Measurements from ENCODE around the gene S100A6. TPM values are rescaled to one million over a fixed set of nuclear protein-coding genes. Genes with fewer than 3 reads are reported as not detected.

The S100A6 gene
- total RNA-seq, 2 donors from 2014 or later = 367 to 608 TPM

DNA sequence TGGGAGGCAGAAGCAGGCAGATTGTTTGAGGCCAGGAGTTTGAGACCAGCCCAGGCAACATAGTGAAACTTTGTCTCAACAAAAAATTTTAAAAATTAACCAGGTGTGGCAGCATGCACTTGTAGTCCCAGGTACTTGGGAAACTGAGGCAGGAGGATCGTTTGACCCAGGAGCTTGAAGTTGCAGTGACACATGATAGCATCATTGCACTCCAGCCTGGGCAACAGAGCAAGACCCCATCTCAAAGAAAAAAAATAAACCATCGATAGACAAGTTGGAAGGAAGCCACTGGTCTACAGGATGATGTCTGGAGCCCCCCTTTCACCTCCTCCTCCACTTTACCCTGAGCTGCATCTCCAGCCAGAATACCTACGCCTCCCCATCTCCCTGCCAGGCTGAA lies 16.5 kb downstream of the S100A6 start:
- Histone ChIP-seq H3K4me1 (ENCODE audit: control insufficient read depth in 1 of 2, low read depth in 2 of 2) (peaks cover 4 to 6% of the 10 kb centered on the region in 2 donors), H3K36me3 (no peaks in the 10 kb centered on the region), H3K27ac (no peak overlapping the region), H3K4me3 (no peak overlapping the region), H3K9me3 (no peaks in the 10 kb centered on the region), H3K27me3 (replicated peaks; ENCODE audit: insufficient read depth) (no peaks in the 10 kb centered on the region)
- TF ChIP-seq, protein P1, sequence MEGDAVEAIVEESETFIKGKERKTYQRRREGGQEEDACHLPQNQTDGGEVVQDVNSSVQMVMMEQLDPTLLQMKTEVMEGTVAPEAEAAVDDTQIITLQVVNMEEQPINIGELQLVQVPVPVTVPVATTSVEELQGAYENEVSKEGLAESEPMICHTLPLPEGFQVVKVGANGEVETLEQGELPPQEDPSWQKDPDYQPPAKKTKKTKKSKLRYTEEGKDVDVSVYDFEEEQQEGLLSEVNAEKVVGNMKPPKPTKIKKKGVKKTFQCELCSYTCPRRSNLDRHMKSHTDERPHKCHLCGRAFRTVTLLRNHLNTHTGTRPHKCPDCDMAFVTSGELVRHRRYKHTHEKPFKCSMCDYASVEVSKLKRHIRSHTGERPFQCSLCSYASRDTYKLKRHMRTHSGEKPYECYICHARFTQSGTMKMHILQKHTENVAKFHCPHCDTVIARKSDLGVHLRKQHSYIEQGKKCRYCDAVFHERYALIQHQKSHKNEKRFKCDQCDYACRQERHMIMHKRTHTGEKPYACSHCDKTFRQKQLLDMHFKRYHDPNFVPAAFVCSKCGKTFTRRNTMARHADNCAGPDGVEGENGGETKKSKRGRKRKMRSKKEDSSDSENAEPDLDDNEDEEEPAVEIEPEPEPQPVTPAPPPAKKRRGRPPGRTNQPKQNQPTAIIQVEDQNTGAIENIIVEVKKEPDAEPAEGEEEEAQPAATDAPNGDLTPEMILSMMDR (IDR thresholded peaks at IDR 0.05) = no peak
- ATAC-seq (ENCODE audit: insufficient number of reproducible peaks, low FRiP score, low read depth) = no peak
- no peak for DNase-seq (ENCODE audit: low spot score)

DNA sequence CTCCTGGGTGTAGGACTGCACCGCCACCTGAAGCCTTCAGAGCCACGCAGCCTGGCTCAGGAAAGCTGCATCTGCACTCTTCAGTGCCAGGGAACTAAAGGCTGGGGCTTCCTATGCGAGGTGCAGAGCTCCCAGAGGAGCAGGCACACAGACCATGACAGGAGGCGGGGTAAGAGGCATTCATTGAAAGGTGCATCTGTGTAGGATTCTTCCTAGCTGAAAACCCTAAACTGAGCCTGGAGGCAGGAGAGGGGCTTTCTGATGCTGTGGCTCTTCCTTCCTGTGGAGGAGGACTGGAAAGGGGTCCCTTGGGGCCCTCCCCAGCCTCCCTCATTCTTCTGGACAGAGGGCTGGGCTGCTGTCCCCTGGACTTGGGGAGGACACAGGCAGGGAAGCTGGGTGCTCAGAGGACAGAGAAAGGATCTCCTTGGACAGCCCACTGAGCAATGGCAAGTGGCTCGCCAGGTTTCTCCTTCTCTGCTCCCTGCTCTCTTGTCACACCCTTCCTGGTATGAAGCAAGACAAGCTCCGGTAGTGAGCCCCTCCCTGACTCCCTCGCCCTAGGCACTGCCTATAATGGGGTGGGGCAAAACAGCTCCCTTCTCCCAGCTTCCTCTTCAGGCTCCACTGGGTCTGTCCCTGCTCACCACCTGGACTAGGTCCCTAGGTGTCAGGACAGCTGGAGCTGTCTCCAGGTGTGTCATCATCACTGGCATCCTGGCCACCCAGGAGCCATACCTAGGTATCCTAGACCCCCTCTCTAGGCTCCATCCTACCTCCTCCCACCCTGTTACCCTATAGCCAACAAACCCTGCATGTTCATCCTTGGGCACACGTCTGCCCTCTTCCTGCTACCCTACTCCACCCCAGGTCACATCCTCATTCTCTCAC lies 20.0 kb downstream of the S100A6 start:
- ATAC-seq (ENCODE audit: insufficient number of reproducible peaks, low FRiP score, low read depth) (no peak), DNase-seq (ENCODE audit: low spot score) (no peak)
- no peaks in the 10 kb centered on the region for H3K9me3 ChIP-seq
- H3K27me3 ChIP-seq (replicated peaks; ENCODE audit: insufficient read depth) = no peaks in the 10 kb centered on the region
- TF ChIP-seq, protein P1 (IDR thresholded peaks at IDR 0.05) = no peak
- no peaks in the 10 kb centered on the region for H3K36me3 ChIP-seq
- H3K27ac ChIP-seq = no peak overlapping the region
- H3K4me1 ChIP-seq (ENCODE audit: control insufficient read depth in 1 of 2, low read depth in 2 of 2) = peaks cover 4 to 11% of the 10 kb centered on the region in 2 donors
- no peak overlapping the region for H3K4me3 ChIP-seq

DNA sequence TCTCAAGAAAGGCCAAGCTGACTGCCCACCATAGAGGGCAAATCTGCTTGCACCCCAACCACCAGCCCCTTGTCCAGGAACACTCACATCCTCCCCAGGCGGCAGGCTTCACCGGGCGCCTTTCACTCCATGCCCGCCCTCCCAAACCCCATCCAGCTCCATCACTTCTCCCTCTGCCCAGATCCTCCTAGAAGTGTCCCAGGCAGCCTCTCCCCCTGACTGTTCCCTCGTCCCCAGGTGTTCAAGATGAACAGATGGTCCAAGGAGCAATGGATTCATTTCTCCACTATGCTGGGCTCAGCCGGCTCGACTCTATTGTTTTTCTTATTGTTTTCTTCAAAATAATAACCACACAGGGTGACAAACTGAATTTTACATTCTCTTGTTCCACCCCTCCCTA lies 22.1 kb downstream of the S100A6 start:
- Histone ChIP-seq H3K4me3 (no peak overlapping the region), H3K27me3 (replicated peaks; ENCODE audit: insufficient read depth) (no peaks in the 10 kb centered on the region)
- no peak for DNase-seq (ENCODE audit: low spot score)

DNA sequence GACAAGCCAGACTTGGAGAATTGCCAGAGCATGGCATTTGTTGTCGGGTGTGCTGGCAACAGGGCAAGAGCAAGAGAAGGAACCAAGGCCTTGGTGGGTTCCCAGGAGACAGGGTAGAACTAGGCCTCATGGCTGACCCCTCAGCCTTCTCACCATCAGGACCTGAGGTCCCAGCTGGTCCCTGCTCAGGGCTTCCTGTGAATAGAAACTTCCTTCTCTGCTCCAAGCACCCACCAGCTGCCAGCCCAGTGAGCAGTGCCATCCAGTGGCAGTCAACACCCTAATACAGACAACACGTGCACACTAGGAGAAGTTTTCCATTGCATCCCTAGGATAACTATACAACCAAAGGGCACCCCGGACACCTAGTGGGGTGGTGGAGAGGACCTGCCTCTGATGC lies 22.8 kb downstream of the S100A6 start:
- Histone ChIP-seq H3K4me1 (ENCODE audit: control insufficient read depth in 1 of 2, low read depth in 2 of 2) (peaks cover 0 to 13% of the 10 kb centered on the region in 2 donors), H3K27ac (no peak overlapping the region), H3K4me3 (no peak overlapping the region), H3K27me3 (replicated peaks; ENCODE audit: insufficient read depth) (no peaks in the 10 kb centered on the region), H3K9me3 (no peaks in the 10 kb centered on the region), H3K36me3 (no peaks in the 10 kb centered on the region)
- TF ChIP-seq, protein P1 (IDR thresholded peaks at IDR 0.05) = no peak
- DNase-seq (ENCODE audit: low spot score) (no peak), ATAC-seq (ENCODE audit: insufficient number of reproducible peaks, low FRiP score, low read depth) (no peak)

More for the DNA sequence above, 22.1 kb downstream of the S100A6 start:
- no peak for ATAC-seq (ENCODE audit: insufficient number of reproducible peaks, low FRiP score, low read depth)
- Histone ChIP-seq H3K27ac (no peak overlapping the region), H3K36me3 (no peaks in the 10 kb centered on the region), H3K4me1 (ENCODE audit: control insufficient read depth in 1 of 2, low read depth in 2 of 2) (peaks cover 4 to 16% of the 10 kb centered on the region in 2 donors), H3K9me3 (no peaks in the 10 kb centered on the region)
- TF ChIP-seq, protein P1 (IDR thresholded peaks at IDR 0.05) = no peak

DNA sequence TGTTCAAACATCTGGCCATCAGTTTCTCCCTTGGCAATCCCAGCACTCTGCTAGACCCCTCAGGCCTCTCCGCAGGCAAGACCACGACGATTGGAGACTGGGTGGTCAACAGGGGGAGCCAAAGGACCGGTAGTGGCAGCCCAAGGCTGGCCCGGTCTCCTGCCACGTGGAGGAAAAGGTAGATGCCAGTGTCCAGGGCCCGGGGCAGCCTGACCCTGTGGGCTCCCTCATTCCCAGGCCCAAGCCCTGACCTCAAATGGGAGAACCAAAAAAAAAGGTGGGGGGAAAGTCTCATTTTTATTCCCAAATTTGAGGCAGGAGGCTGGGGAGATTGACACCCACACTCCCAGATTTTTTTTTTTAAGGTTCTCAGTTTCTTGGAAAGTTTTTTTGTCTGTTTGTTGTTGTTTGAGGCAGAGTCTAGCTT lies 24.8 kb downstream of the S100A6 start:
- Histone ChIP-seq H3K9me3 (no peaks in the 10 kb centered on the region), H3K4me3 (no peak overlapping the region), H3K27ac (no peak overlapping the region), H3K27me3 (replicated peaks; ENCODE audit: insufficient read depth) (no peaks in the 10 kb centered on the region), H3K4me1 (ENCODE audit: control insufficient read depth in 1 of 2, low read depth in 2 of 2) (peaks cover 16 to 33% of the 10 kb centered on the region in 2 donors), H3K36me3 (no peaks in the 10 kb centered on the region)
- TF ChIP-seq, protein P1 (IDR thresholded peaks at IDR 0.05) = peak; percentile 89
- ATAC-seq (ENCODE audit: insufficient number of reproducible peaks, low FRiP score, low read depth) = no peak
- no peak for DNase-seq (ENCODE audit: low spot score)

Data from thoracic aorta (tissue), 2 donors.